ENCODE measurements around the gene DDX1.
"Not testable (repeated sequence)": the region's sequence is repeated elsewhere in the genome, so short reads cannot be mapped to it uniquely, and the experiment has no call there.

- not testable (repeated sequence) for TF ChIP-seq POLR2A, CTCF, EP300 (IDR thresholded peaks at IDR 0.05)
These were observed 20.4 kb downstream of the DDX1 start for GRCh38 chr2:15612101-15612500.
